ENCODE data around the gene RBM47. TPM values are rescaled to one million over a fixed set of nuclear protein-coding genes. Genes with fewer than 3 reads are reported as not detected.
"Not testable (repeated sequence)": the region's sequence is repeated elsewhere in the genome, so short reads cannot be mapped to it uniquely, and the experiment has no call there.

The RBM47 gene
- total RNA-seq, 1 donor from 2014 or later: 108 TPM

- ATAC-seq (peak; percentile 46 to 74), DNase-seq (no peak)
- peak overlapping the region; percentile 46 for H3K27ac ChIP-seq
- no peak overlapping the region for H3K4me3 ChIP-seq
- H3K9me3 ChIP-seq: no peaks in the 10 kb centered on the region
- H3K27me3 ChIP-seq (ENCODE audit: low read depth): no peaks in the 10 kb centered on the region
- H3K4me1 ChIP-seq: peaks cover 40% of the 10 kb centered on the region
- TF ChIP-seq, protein P1, sequence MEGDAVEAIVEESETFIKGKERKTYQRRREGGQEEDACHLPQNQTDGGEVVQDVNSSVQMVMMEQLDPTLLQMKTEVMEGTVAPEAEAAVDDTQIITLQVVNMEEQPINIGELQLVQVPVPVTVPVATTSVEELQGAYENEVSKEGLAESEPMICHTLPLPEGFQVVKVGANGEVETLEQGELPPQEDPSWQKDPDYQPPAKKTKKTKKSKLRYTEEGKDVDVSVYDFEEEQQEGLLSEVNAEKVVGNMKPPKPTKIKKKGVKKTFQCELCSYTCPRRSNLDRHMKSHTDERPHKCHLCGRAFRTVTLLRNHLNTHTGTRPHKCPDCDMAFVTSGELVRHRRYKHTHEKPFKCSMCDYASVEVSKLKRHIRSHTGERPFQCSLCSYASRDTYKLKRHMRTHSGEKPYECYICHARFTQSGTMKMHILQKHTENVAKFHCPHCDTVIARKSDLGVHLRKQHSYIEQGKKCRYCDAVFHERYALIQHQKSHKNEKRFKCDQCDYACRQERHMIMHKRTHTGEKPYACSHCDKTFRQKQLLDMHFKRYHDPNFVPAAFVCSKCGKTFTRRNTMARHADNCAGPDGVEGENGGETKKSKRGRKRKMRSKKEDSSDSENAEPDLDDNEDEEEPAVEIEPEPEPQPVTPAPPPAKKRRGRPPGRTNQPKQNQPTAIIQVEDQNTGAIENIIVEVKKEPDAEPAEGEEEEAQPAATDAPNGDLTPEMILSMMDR (IDR thresholded peaks at IDR 0.05): no peak
- no peaks in the 10 kb centered on the region for H3K36me3 ChIP-seq
- intact Hi-C loops (cut with DNase I): no loop called here
These were observed 75.7 kb downstream of the RBM47 start for GRCh38 chr4:40553995-40554394.

DNA sequence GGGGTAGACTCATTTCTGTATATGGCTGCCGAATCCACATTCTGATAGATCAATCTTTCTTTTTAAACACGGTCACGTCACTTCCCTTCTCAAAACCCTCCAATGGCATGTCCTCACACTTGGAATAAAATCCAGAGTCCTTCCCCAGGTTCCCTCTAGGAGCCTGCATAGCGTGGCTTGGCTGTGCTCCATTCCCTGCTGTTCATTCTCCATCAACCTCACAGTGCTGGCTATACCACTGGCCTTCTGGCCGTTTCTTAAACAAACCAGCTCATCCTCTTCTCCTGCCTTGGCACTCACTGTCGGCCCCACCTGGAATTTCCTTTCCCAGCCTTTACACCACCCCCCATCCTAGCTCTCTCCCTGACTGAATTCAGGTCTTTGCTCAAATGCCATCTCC, 77.1 kb downstream of the RBM47 start:
- Histone ChIP-seq H3K4me3 (no peak overlapping the region), H3K4me1 (peaks cover 37% of the 10 kb centered on the region), H3K27me3 (ENCODE audit: low read depth) (no peaks in the 10 kb centered on the region), H3K36me3 (no peaks in the 10 kb centered on the region), H3K27ac (peak overlapping the region; percentile 7), H3K9me3 (no peaks in the 10 kb centered on the region)
- intact Hi-C loops (cut with DNase I): no loop called here
- ATAC-seq: no peak
- no peak for DNase-seq
- TF ChIP-seq, protein P1 (IDR thresholded peaks at IDR 0.05): no peak

- DNase-seq; intact Hi-C loops (cut with DNase I); H3K9me3 ChIP-seq; H3K27me3 ChIP-seq (ENCODE audit: low read depth); H3K36me3 ChIP-seq; ATAC-seq: not testable (repeated sequence)
- Histone ChIP-seq H3K4me1 (peaks cover 39% of the 10 kb centered on the region), H3K27ac (peak overlapping the region; percentile 74), H3K4me3 (peak overlapping the region; percentile 35)
These were observed 78.0 kb downstream of the RBM47 start for GRCh38 chr4:40551568-40552136.

DNA sequence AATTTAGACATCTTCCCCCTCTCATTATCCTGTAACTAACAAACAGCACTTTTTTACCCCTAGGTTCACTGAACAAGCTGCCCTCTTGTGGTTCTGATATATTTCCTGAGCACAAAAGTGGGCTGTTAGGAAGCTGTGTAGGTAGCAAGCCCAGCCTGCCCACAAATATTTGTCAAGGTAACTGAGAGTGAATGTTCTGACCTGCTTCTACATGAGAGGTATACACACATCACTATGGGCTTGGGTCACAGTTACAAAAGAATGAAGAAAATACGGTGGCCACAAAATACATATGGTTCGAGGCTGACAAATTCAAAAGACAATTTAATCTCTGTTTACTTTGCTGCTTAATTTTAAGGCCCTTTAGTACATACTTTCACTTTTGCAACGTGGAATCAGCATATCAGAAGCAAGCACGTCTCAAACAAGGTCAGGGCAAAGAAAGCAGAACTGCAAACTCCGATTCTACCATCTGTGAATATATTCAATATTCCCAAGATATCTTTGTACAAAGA, 78.7 kb downstream of the RBM47 start:
- Histone ChIP-seq H3K27me3 (ENCODE audit: low read depth) (no peaks in the 10 kb centered on the region), H3K9me3 (no peaks in the 10 kb centered on the region), H3K4me1 (peaks cover 45% of the 10 kb centered on the region), H3K36me3 (no peaks in the 10 kb centered on the region), H3K4me3 (peak overlapping the region; percentile 35), H3K27ac (peak overlapping the region; percentile 74)
- DNase-seq (no peak), ATAC-seq (peak; percentile 78 to 83)
- intact Hi-C loops (cut with DNase I): no loop called here
- TF ChIP-seq, protein P1 (IDR thresholded peaks at IDR 0.05): peak; percentile 41

DNA sequence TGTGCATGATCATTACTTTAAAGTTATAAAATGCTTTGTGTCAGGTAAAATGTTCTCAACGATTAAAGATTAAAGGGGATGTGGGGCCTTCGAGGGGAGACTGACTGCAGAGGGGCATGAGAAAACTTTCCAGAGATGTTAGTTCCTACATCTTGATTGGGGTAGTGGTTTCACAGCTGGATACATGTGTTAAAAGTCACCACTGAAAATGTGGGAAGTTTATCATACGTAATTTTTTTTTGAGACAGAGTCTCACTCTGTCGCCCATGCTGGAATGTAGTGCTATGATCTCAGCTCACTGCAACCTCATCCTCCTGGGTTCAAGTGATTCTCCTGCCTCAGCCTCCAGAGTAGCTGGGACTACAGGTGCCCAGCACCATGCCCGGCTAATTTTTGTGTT, 79.5 kb downstream of the RBM47 start:
- no peaks in the 10 kb centered on the region for H3K9me3 ChIP-seq
- peaks cover 42% of the 10 kb centered on the region for H3K4me1 ChIP-seq
- TF ChIP-seq, protein P1 (IDR thresholded peaks at IDR 0.05): no peak
- DNase-seq (no peak), ATAC-seq (no peak)
- no peaks in the 10 kb centered on the region for H3K27me3 ChIP-seq (ENCODE audit: low read depth)
- H3K27ac ChIP-seq: peak overlapping the region; percentile 74
- H3K36me3 ChIP-seq: no peaks in the 10 kb centered on the region
- intact Hi-C loops (cut with DNase I): no loop called here
- H3K4me3 ChIP-seq: no peak overlapping the region

- H3K27me3 ChIP-seq (ENCODE audit: low read depth): no peaks in the 10 kb centered on the region
- no peaks in the 10 kb centered on the region for H3K36me3 ChIP-seq
- DNase-seq: no peak
- H3K4me3 ChIP-seq: no peak overlapping the region
- peaks cover 41% of the 10 kb centered on the region for H3K4me1 ChIP-seq
- no peak for ATAC-seq
- intact Hi-C loops (cut with DNase I): no loop called here
- H3K9me3 ChIP-seq: no peaks in the 10 kb centered on the region
- TF ChIP-seq, protein P1 (IDR thresholded peaks at IDR 0.05): no peak
- H3K27ac ChIP-seq: no peak overlapping the region
These were observed 81.4 kb downstream of the RBM47 start for GRCh38 chr4:40548256-40548655.

All from lower lobe of right lung (tissue), 2 donors.